Prostate gland (tissue), 2 donors: ENCODE measurements around the gene GGTLC2. TPM values are rescaled to one million over a fixed set of nuclear protein-coding genes. Genes with fewer than 3 reads are reported as not detected.
"Not testable (repeated sequence)": the region's sequence is repeated elsewhere in the genome, so short reads cannot be mapped to it uniquely, and the experiment has no call there.

ENCODE experiments used
- DNase-seq: peaks from one replicate; pipeline ENCODE4 v3.0.0-alpha.2; 2019; ENCODE audit warnings: low spot score
- H3K27ac ChIP-seq, 2 donors: fragments of 200-600 bp; sonication (generic); 2 replicates each; pipeline ENCODE4 v1.5.1; 2017 to 2019
- H3K27me3 ChIP-seq: fragments of 200-600 bp; sonication (generic); replicated peaks from 2 replicates; pipeline ENCODE4 v1.5.1; 2019; ENCODE audit not compliant: insufficient read depth
- H3K36me3 ChIP-seq, 2 donors: fragments of 200-600 bp; sonication (generic); 1 replicate in 1 of 2; 2 replicates in 1 of 2; pipeline versions ENCODE4 v1.5.1 to v1.8.1; 2017 to 2019
- H3K4me1 ChIP-seq: fragments of 200-600 bp; sonication (generic); replicated peaks from 2 replicates; pipeline ENCODE4 v1.5.1; 2019
- H3K4me3 ChIP-seq, 2 donors: fragments of 200-600 bp; sonication (generic); 2 replicates each; pipeline ENCODE4 v1.5.1; 2017 to 2019
- H3K9me3 ChIP-seq: fragments of 200-600 bp; sonication (generic); 2 replicates; pipeline ENCODE4 v1.5.1; 2017
- POLR2A ChIP-seq: fragments of 450-650 bp; IDR thresholded peaks from one replicate; pipeline ENCODE4 v1.6.1; 2016; ENCODE audit warnings: antibody characterized with exemption, mild to moderate bottlenecking
- POLR2AphosphoS5 ChIP-seq: sonication (generic); formaldehyde crosslinking; IDR thresholded peaks from one replicate; pipeline ENCODE4 v1.6.1; 2017; ENCODE audit warnings: antibody characterized with exemption
- WGBS: methylation state at CpG from one replicate; pipeline ENCODE4 v1.1.5; 2018; 5-methylcytosine and 5-hydroxymethylcytosine counted together
- intact Hi-C: fragments of 100-400 bp; cut with DNase I; formaldehyde crosslinking; loops from one replicate; pipeline ENCODE4 v1.14.2; 2022
- total RNA-seq, 2 donors: library from RNA; depleted of rRNA; stranded (reverse); fragments of >200 nt; gene quantifications; one replicate each; pipeline ENCODE4 v1.1.0, GENCODE V29; 2016
- TF ChIP-seq, protein P1 (sequence below), 4 experiments: fragments of 200-600 bp in 2 of 4; fragments of 450-650 bp in 2 of 4; sonication (generic) in 2 of 4; IDR thresholded peaks; 1 replicate in 3 of 4; 2 replicates in 1 of 4; pipeline ENCODE4 v1.5.1; 2016 to 2019; ENCODE audit warnings: antibody characterized with exemption in 4 of 4, mild to moderate bottlenecking in 2 of 4, moderate library complexity in 2 of 4

The GGTLC2 gene
- total RNA-seq, 2 donors from 2014 or later, result 1.4 TPM; not detected in 1

DNA sequence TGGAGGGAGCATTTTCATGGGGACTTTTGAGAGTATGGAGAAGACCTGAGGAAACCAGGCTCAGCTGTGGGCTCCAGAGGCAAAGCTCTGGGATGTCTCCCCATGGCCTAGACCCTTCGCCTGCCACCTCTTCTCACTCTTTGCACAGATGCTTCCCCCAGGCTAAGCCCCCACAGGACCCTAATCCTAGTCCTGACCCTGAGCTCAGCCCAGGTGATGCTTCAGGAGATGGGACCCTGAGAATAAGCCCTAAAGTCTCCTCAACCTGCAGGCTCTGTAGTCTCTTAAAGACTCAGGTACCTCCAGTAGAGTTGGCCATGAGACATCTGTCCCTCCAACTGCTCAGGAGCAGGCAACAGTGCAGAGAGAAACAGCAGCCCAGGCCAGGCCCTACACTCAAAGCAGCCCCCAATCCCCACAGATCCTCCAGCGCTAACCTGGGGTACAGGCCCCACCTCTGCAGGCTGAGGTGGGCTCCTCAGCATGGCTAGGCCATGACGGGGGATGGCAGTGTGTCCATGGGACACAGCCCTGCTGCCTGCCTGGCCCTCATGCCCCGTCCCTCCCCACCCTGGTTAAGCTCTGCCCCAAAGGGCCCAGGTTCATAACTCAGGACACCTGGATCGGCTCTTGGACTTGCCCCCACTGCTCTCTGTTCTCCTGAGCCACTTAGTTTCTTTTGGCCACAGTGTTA is 39.4 kb downstream of the GGTLC2 start:
- no peak overlapping the region for H3K4me3 ChIP-seq
- intact Hi-C loops, result no loop called here
- no peaks in the 10 kb centered on the region for H3K36me3 ChIP-seq
- 91% methylated on average over 5 of the region's 5 CpGs for WGBS
- H3K4me1 ChIP-seq, result no peaks in the 10 kb centered on the region
- TF ChIP-seq POLR2AphosphoS5, result no peak
- TF ChIP-seq, protein P1, sequence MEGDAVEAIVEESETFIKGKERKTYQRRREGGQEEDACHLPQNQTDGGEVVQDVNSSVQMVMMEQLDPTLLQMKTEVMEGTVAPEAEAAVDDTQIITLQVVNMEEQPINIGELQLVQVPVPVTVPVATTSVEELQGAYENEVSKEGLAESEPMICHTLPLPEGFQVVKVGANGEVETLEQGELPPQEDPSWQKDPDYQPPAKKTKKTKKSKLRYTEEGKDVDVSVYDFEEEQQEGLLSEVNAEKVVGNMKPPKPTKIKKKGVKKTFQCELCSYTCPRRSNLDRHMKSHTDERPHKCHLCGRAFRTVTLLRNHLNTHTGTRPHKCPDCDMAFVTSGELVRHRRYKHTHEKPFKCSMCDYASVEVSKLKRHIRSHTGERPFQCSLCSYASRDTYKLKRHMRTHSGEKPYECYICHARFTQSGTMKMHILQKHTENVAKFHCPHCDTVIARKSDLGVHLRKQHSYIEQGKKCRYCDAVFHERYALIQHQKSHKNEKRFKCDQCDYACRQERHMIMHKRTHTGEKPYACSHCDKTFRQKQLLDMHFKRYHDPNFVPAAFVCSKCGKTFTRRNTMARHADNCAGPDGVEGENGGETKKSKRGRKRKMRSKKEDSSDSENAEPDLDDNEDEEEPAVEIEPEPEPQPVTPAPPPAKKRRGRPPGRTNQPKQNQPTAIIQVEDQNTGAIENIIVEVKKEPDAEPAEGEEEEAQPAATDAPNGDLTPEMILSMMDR (IDR thresholded peaks at IDR 0.05), result no peak
- TF ChIP-seq POLR2A, result no peak
- H3K27ac ChIP-seq, result no peak overlapping the region
- DNase-seq, result no peak
- H3K27me3 ChIP-seq, result no peaks in the 10 kb centered on the region
- no peaks in the 10 kb centered on the region for H3K9me3 ChIP-seq

- no peak for TF ChIP-seq POLR2AphosphoS5
- no peak for TF ChIP-seq POLR2A
- TF ChIP-seq, protein P1 (IDR thresholded peaks at IDR 0.05), result peak in 1 of 4 experiments; percentile 18
- Histone ChIP-seq H3K27ac (no peak overlapping the region), H3K9me3 (no peaks in the 10 kb centered on the region), H3K4me3 (no peak overlapping the region), H3K27me3 (no peaks in the 10 kb centered on the region), H3K36me3 (no peaks in the 10 kb centered on the region), H3K4me1 (no peaks in the 10 kb centered on the region)
- intact Hi-C loops, result no loop called here
- no peak for DNase-seq
- WGBS, result 43% methylated on average over 9 of the region's 9 CpGs
These were observed 40.5 kb downstream of the GGTLC2 start for GRCh38 chr22:22684580-22685561.

DNA sequence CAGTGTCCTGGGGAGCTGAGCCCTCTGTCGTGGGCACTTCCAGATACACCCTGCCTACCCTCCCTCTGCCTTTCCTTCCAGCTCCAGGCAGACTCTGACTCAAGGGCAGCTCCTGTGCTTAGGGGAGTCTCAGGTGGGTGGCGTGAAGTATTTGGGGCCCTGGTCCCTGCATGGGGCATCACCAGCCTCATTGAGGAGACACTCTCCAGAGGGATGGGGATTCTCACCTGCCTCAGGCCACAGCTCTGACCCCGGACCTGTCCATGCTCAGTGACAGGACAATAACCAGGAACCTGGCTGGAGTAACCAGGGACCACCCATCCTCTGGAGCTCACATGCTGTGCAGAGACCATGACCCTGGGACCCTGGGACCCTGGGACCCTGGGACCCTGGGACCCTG is 41.2 kb downstream of the GGTLC2 start:
- no peak for DNase-seq
- TF ChIP-seq, protein P1 (IDR thresholded peaks at IDR 0.05), result no peak
- TF ChIP-seq POLR2A, result no peak
- TF ChIP-seq POLR2AphosphoS5, result no peak
- Histone ChIP-seq H3K27ac (no peak overlapping the region), H3K36me3 (no peaks in the 10 kb centered on the region), H3K9me3 (no peaks in the 10 kb centered on the region), H3K27me3 (no peaks in the 10 kb centered on the region), H3K4me3 (no peak overlapping the region), H3K4me1 (no peaks in the 10 kb centered on the region)
- WGBS, result 90% methylated on average over 2 of the region's 3 CpGs
- intact Hi-C loops, result no loop called here

GRCh38 chr22:22686202-22687115 is 42.0 kb downstream of the GGTLC2 start:
- WGBS, result 91% methylated on average over 8 of the region's 8 CpGs
- H3K36me3 ChIP-seq, H3K27ac ChIP-seq, DNase-seq, intact Hi-C loops, H3K27me3 ChIP-seq, H3K9me3 ChIP-seq, H3K4me3 ChIP-seq, H3K4me1 ChIP-seq: not testable (repeated sequence)
